Subcutaneous adipose tissue (tissue), 4 donors: ENCODE measurements around the gene ARPC5L. TPM values are rescaled to one million over a fixed set of nuclear protein-coding genes. Genes with fewer than 3 reads are reported as not detected.

Source experiments
- CTCF ChIP-seq: fragments of 450-650 bp; IDR thresholded peaks from one replicate; pipeline ENCODE4 v1.5.1; 2016; ENCODE audit warnings: low read depth, mild to moderate bottlenecking, control low read depth, antibody characterized with exemption, moderate library complexity
- total RNA-seq, 4 donors: library from RNA; depleted of rRNA; stranded (reverse); fragments of >200 nt; gene quantifications; one replicate each; pipeline ENCODE4 v1.1.0, GENCODE V29; 2016

The ARPC5L gene
- total RNA-seq, 4 donors from 2014 or later: 13.8 to 29.2 (median 16.3) TPM

- no peak for TF ChIP-seq CTCF
Observed at GRCh38 chr9:124855566-124855943, 6.4 kb upstream of the ARPC5L start.

GRCh38 chr9:124855944-124856765 is 5.8 kb upstream of the ARPC5L start:
- TF ChIP-seq CTCF: no peak

DNA sequence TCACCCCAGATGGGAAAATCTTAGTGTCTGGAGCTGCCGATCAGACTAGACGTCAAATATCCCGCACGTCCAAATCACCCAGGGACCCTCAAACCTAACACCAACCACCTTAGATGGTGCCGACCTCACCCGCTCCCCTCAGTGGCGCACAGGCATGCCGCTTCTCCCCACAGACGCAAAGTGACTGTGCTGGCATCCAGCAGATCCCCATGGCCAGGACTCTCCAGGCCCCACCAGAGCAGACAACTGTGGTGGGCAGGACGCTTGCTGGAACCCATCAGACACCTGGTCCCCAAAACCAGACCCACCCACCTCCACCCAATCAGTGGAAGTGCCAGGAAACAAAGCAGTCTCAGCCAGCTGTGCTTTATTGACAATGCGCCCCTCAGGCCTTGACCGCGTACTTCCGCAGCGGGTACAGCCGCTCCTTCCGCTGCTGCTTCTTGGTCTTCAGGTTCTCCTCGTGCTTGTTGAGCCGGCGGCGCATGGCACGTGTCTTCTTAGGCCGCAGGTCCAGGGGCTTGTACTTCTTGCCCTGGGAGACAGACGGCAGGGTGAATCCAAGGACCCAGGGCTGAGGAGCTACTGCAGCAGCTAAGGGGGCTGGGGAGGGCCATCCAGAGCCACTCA is 4.3 kb upstream of the ARPC5L start:
- TF ChIP-seq CTCF: no peak

DNA sequence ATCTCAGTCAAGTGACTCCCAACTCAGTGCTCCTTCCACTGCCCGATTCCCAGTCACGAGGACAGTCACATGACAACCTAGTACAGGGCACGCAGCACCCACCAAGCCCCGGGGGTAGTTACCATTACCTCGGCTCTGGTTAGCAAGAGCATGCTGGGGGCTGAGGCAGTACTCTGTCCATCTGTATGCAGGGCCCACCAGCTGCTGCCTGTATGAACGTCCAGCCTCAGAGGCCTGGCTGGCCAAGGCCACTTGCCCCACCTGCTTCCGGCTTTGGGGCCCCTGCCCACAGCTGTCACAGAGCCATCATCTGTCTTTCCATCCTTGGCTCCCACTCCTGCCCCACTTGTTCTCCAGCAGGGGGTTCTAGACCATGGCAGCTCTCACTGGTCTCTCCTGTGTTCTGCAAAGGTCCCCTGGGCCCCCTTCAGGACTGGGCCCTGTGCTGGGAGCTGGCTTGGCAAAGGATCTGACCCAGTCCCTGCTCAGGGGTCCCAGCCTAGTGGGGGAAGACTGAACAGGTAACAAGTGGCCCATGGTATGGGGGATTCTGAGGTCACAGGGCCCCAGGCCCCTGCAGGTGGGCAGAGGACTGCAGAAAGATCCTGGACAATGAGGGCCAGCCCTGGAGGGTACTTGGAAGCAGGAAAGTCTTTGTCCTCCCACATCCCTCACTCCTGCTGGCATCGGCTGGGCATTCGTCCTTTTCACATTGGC is 3.4 kb upstream of the ARPC5L start:
- TF ChIP-seq CTCF: no peak

DNA sequence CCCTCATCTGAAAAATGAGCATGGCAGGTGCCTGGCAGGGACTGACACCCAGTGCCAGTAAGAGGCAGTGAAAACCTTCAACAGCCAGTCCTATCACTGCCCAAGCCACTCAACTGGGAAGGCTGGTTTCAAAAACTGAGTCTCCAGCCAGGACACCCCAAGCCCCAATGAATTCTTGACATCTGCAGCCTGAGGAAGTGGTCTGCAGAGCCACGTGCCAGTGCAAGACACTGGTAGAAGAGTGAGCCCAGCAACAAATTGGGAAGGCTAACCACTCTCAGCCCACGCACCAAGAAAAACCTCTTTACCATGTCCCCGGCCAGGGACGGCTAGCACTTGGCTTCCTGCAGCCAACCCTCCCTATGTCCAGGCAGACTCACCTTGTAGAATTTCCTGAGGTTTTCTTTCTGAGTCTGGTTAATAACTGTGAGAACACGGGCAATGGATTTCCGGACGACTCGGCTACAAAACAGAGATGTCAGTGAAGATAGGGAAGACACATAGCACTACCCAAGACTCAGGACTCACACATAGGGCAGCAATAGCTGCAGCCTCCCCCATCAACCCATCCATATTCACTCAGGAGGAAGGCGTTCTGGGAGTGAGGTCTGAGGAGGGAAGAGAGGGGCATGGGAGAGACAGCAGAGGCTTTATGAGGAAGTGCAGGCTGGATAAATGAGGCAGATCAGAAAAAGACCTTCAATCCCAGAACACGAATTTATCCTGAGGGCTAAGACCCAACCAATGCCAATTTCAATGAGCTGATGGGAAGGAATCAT is 1.9 kb upstream of the ARPC5L start:
- no peak for TF ChIP-seq CTCF

DNA sequence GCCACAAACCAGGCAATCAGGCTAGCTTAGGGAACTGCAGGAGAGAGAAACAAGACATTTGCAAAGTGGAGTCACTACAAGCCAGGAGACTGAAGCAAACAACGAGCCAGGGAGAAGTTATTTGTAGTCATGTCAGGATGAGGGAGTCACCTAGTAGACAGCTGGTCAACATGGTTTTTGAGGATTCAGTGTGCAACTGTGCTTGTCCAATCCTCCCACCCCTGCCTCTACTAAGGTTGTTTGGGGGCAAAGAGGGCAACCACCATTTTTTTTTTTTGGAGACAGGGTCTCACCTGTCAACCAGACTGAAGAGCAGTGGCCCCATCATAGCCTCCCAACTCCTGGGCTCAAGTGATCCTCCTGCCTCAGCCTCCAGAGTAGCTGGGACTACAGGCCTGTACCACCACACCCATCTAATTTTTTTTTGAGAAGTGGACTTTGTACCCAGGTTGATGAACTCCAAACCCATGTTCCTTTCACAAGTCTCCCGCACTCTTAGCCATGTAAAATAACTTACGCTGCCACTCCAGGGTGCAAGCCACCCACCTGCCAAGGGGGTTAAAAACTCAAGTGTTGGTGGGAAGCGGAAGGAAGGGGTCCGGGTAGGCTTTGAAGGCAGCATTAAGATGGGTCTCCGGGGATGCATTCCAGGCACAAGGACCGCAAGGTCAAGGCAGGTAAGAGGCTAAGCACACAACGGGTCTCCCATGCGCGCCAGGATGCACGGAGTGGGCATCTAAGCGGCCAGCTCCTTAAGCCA is 1.2 kb upstream of the ARPC5L start:
- no peak for TF ChIP-seq CTCF
